HepG2 (cell line): ENCODE measurements around the gene CKAP2L. TPM values are rescaled to one million over a fixed set of nuclear protein-coding genes. Genes with fewer than 3 reads are reported as not detected.

ENCODE experiments used
- ISL2 ChIP-seq: sonication (generic); formaldehyde crosslinking; IDR thresholded peaks from 2 replicates; pipeline ENCODE4 v1.5.0; 2020; ENCODE audit warnings: missing genetic modification reagents
- ISX ChIP-seq: sonication (generic); formaldehyde crosslinking; conservative IDR thresholded peaks from 2 replicates; pipeline ENCODE4 v1.5.0; 2020; ENCODE audit warnings: missing genetic modification reagents
- KLF6 ChIP-seq: IDR thresholded peaks from 2 replicates; pipeline ENCODE4 v1.8.0; 2016; ENCODE audit warnings: missing biosample characterization, missing genetic modification reagents
- MTF2 ChIP-seq: sonication (generic); formaldehyde crosslinking; IDR thresholded peaks from 2 replicates; pipeline ENCODE4 v1.5.0; 2020; ENCODE audit warnings: missing genetic modification reagents, borderline replicate concordance
- NKX3-1 ChIP-seq: sonication (generic); formaldehyde crosslinking; IDR thresholded peaks from 2 replicates; pipeline ENCODE4 v1.5.0; 2020; ENCODE audit warnings: missing genetic modification reagents
- NPAS2 ChIP-seq: sonication (generic); formaldehyde crosslinking; IDR thresholded peaks from 2 replicates; pipeline ENCODE4 v1.8.0; 2022; ENCODE audit warnings: mild to moderate bottlenecking, missing genetic modification reagents, borderline replicate concordance
- SMAD3 ChIP-seq: sonication (generic); formaldehyde crosslinking; IDR thresholded peaks from 2 replicates; pipeline ENCODE4 v1.4.0; 2020; ENCODE audit warnings: missing genetic modification reagents
- ZKSCAN8 ChIP-seq: IDR thresholded peaks from 2 replicates; pipeline ENCODE4 v1.6.1; 2016; ENCODE audit warnings: borderline replicate concordance, missing genetic modification reagents, missing compliant biosample characterization
- ZNF235 ChIP-seq: sonication (generic); formaldehyde crosslinking; IDR thresholded peaks from 2 replicates; pipeline ENCODE4 v1.8.1; 2023; ENCODE audit warnings: mild to moderate bottlenecking, missing genetic modification reagents, borderline replicate concordance
- ZNF501 ChIP-seq: sonication (generic); formaldehyde crosslinking; IDR thresholded peaks from 2 replicates; pipeline ENCODE4 v1.5.1; 2020; ENCODE audit warnings: mild to moderate bottlenecking, moderate library complexity, missing genetic modification reagents
- ZNF563 ChIP-seq: sonication (generic); formaldehyde crosslinking; IDR thresholded peaks from 2 replicates; pipeline ENCODE4 v1.8.0; 2022; ENCODE audit warnings: mild to moderate bottlenecking, moderate library complexity, missing genetic modification reagents
- ZNF572 ChIP-seq: sonication (generic); formaldehyde crosslinking; IDR thresholded peaks from 2 replicates; pipeline ENCODE4 v1.5.1; 2020; ENCODE audit warnings: mild to moderate bottlenecking, missing genetic modification reagents
- ZNF777 ChIP-seq: sonication (generic); formaldehyde crosslinking; IDR thresholded peaks from 2 replicates; pipeline ENCODE4 v1.4.0; 2020; ENCODE audit warnings: missing genetic modification reagents
- ZNF788 ChIP-seq: sonication (generic); formaldehyde crosslinking; IDR thresholded peaks from 2 replicates; pipeline ENCODE4 v1.5.0; 2020; ENCODE audit warnings: mild to moderate bottlenecking, missing genetic modification reagents, borderline replicate concordance
- polyA plus RNA-seq, 8 experiments: library from polyadenylated mRNA; depleted of rRNA in 3 of 8; stranded (reverse) in 7 of 8; unstranded in 1 of 8; fragments of >200 nt; fragmentation: Illumina TruSeq in 4 of 8; extraction: Trizol in 4 of 8; gene quantifications; 2 replicates each; pipeline versions ENCODE4 v1.2.1 to v1.2.3, GENCODE V29; 2011 to 2016; ENCODE audit warnings: low read depth in 4 of 8, missing spikeins in 1 of 8, mixed read lengths in 1 of 8; ENCODE audit not compliant: insufficient read depth in 1 of 8
- total RNA-seq, 5 experiments: library from RNA; depleted of rRNA; stranded (reverse); fragments of >200 nt; fragmentation: Illumina TruSeq; extraction: Trizol; gene quantifications; 2 replicates each; pipeline ENCODE4 v1.2.3, GENCODE V29; 2016; ENCODE audit warnings: low read depth in 1 of 5
- TF ChIP-seq, protein P1 (sequence below): sonication (generic); formaldehyde crosslinking; IDR thresholded peaks from 2 replicates; pipeline ENCODE4 v1.4.0; 2020; ENCODE audit warnings: mild to moderate bottlenecking, missing genetic modification reagents
- TF ChIP-seq, protein P2 (sequence below): sonication (generic); formaldehyde crosslinking; IDR thresholded peaks from 2 replicates; pipeline ENCODE4 v1.4.0; 2020; ENCODE audit warnings: missing genetic modification reagents
- TF ChIP-seq, protein P3 (sequence below): sonication (generic); formaldehyde crosslinking; IDR thresholded peaks from 2 replicates; pipeline ENCODE4 v1.4.0; 2020; ENCODE audit warnings: missing genetic modification reagents, borderline replicate concordance
- TF ChIP-seq, protein P4 (sequence below): sonication (generic); formaldehyde crosslinking; IDR thresholded peaks from 2 replicates; pipeline ENCODE4 v1.5.1; 2020; ENCODE audit warnings: missing genetic modification reagents, mild to moderate bottlenecking, borderline replicate concordance

CKAP2L gene
- total and polyA plus RNA-seq, 2 of the 13 experiments (the other 11 are each of a cell fraction or from before 2014, with no cell fraction given): 7.1 to 9.5 TPM

DNA sequence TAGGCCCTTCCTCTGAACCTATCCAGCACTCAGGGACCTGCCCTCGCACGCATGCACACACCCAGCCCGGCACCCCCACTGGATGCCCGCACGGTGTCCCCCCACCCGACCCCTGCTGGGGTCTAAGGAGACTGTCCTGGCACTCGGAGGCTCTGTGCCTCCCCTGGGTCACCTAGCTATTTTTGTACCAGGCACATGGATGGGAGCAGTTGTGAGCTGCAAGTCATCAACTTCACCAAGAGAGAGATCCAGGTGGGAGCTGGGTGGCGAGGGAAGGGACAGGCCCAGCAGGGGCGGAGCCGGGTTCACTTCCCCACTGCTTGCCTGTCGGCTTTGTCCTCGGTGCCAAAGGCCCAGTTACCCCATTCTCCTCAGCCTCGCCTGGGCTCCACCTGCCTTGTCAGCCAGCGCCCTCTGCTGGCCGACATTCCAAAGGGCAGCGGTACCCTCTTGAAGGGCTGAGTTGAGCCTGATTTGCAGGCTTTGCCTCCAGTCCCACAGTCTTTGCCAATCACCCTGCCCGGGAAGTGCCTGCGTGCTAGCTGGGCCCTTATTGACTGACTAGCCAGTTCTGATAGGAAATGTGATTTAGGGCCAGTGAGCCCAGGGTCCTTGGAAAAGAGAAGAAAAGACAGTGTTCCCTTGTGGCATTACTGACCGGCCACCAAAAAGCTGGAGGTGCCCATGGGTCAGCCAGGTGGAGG lies 37.8 kb downstream of the CKAP2L start (continued):
- TF ChIP-seq NKX3-1 (CRISPR knock-in tag) (no peak), ZNF572 (peak; percentile 93; the same call in 1 of the 2 replicates), MTF2 (CRISPR knock-in tag) (no peak), ZNF777 (CRISPR knock-in tag) (no peak), ZNF235 (CRISPR knock-in tag) (no peak), KLF6 (0 out of 2 replicates have a peak, but pooled peaks have one; percentile 34), ZNF563 (CRISPR knock-in tag) (peak; percentile 57; the same call in 1 of the 2 replicates), NPAS2 (no peak), SMAD3 (CRISPR knock-in tag) (peak; percentile 79; the same call in 1 of the 2 replicates), ZNF501 (CRISPR knock-in tag) (peak; percentile 79), ZNF788 (CRISPR knock-in tag) (peak; percentile 88), ISL2 (CRISPR knock-in tag) (peak; percentile 46; the same call in 1 of the 2 replicates), ZKSCAN8 (CRISPR knock-in tag) (peak; percentile 70; the same call in 1 of the 2 replicates), ISX (CRISPR knock-in tag) (no peak)
- TF ChIP-seq, protein P1, sequence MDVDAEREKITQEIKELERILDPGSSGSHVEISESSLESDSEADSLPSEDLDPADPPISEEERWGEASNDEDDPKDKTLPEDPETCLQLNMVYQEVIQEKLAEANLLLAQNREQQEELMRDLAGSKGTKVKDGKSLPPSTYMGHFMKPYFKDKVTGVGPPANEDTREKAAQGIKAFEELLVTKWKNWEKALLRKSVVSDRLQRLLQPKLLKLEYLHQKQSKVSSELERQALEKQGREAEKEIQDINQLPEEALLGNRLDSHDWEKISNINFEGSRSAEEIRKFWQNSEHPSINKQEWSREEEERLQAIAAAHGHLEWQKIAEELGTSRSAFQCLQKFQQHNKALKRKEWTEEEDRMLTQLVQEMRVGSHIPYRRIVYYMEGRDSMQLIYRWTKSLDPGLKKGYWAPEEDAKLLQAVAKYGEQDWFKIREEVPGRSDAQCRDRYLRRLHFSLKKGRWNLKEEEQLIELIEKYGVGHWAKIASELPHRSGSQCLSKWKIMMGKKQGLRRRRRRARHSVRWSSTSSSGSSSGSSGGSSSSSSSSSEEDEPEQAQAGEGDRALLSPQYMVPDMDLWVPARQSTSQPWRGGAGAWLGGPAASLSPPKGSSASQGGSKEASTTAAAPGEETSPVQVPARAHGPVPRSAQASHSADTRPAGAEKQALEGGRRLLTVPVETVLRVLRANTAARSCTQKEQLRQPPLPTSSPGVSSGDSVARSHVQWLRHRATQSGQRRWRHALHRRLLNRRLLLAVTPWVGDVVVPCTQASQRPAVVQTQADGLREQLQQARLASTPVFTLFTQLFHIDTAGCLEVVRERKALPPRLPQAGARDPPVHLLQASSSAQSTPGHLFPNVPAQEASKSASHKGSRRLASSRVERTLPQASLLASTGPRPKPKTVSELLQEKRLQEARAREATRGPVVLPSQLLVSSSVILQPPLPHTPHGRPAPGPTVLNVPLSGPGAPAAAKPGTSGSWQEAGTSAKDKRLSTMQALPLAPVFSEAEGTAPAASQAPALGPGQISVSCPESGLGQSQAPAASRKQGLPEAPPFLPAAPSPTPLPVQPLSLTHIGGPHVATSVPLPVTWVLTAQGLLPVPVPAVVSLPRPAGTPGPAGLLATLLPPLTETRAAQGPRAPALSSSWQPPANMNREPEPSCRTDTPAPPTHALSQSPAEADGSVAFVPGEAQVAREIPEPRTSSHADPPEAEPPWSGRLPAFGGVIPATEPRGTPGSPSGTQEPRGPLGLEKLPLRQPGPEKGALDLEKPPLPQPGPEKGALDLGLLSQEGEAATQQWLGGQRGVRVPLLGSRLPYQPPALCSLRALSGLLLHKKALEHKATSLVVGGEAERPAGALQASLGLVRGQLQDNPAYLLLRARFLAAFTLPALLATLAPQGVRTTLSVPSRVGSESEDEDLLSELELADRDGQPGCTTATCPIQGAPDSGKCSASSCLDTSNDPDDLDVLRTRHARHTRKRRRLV (CRISPR knock-in tag): no peak
- TF ChIP-seq, protein P2, sequence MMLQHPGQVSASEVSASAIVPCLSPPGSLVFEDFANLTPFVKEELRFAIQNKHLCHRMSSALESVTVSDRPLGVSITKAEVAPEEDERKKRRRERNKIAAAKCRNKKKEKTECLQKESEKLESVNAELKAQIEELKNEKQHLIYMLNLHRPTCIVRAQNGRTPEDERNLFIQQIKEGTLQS (CRISPR knock-in tag): 0 out of 2 replicates have a peak, but pooled peaks have one; percentile 17
- TF ChIP-seq, protein P3, sequence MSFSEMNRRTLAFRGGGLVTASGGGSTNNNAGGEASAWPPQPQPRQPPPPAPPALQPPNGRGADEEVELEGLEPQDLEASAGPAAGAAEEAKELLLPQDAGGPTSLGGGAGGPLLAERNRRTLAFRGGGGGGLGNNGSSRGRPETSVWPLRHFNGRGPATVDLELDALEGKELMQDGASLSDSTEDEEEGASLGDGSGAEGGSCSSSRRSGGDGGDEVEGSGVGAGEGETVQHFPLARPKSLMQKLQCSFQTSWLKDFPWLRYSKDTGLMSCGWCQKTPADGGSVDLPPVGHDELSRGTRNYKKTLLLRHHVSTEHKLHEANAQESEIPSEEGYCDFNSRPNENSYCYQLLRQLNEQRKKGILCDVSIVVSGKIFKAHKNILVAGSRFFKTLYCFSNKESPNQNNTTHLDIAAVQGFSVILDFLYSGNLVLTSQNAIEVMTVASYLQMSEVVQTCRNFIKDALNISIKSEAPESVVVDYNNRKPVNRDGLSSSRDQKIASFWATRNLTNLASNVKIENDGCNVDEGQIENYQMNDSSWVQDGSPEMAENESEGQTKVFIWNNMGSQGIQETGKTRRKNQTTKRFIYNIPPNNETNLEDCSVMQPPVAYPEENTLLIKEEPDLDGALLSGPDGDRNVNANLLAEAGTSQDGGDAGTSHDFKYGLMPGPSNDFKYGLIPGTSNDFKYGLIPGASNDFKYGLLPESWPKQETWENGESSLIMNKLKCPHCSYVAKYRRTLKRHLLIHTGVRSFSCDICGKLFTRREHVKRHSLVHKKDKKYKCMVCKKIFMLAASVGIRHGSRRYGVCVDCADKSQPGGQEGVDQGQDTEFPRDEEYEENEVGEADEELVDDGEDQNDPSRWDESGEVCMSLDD: no peak
- TF ChIP-seq, protein P4, sequence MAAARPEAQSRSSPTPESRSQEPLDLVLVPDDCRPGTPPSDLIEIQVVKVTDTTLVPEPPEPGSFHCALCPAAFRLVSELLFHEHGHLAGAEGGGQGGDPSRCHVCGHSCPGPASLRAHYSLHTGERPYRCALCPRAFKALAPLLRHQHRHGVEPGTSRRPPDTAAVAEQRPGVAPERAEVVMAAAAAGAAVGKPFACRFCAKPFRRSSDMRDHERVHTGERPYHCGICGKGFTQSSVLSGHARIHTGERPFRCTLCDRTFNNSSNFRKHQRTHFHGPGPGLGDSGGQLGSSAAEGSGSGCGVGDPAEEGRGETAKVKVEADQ (CRISPR knock-in tag): peak; percentile 74; the same call in 1 of the 2 replicates
